K562 (cell line): Measurements from ENCODE around the gene STOX1. TPM values are rescaled to one million over a fixed set of nuclear protein-coding genes. Genes with fewer than 3 reads are reported as not detected.
"Not testable (repeated sequence)": the region's sequence is repeated elsewhere in the genome, so short reads cannot be mapped to it uniquely, and the experiment has no call there.

Experiments used
- ATAC-seq: fragments of 200-7000 bp; cut with Tn5 transposase; 3 replicates; pipeline ENCODE4 v1.9.1; 2020; ENCODE audit warnings: moderate library complexity
- BruUV-seq: library from RNA; stranded (reverse); fragments of 400-500 nt; replicated peaks from 2 replicates; lab custom pipeline; 2021; lab: Mats Ljungman, UMichigan
- CTCF ChIA-PET: fragments of 300-600 bp; formaldehyde crosslinking; extraction: SDS; loops from one replicate; lab custom pipeline; 2021; ENCODE audit warnings: low intra/inter-chr PET ratio; lab: Yijun Ruan, JAX
- POLR2A ChIA-PET: fragments of 300-600, 350-650 bp; sonication (Branson Sonifier 250); formaldehyde crosslinking; extraction: SDS; loops from one replicate; lab custom pipeline; 2021; ENCODE audit warnings: antibody characterized with exemption, inconsistent platforms; lab: Yijun Ruan, JAX
- DNase-seq, 4 experiments: peaks; one replicate each; pipeline versions ENCODE4 v3.0.0 to v3.0.0-alpha.2; 2011 to 2018; ENCODE audit warnings: low spot score in 3 of 4, mixed read lengths in 3 of 4; ENCODE audit errors: extremely low read depth in 1 of 4
- FAIRE-seq: peaks from 2 replicates; lab custom pipeline; 2011; peaks lifted over from hg19 to GRCh38; lab: Jason Lieb, UNC
- H2AFZ ChIP-seq: 2 replicates; pipeline ENCODE4 v1.6.0; 2011; ENCODE audit warnings: low read depth, low read length, control low read depth, inconsistent platforms
- H3K27ac ChIP-seq: fragments of 200-600 bp; 3 replicates; pipeline ENCODE4 v1.8.0; 2011; ENCODE audit warnings: low read depth, mild to moderate bottlenecking, control low read depth, inconsistent platforms, low read length, moderate library complexity, mixed read lengths; ENCODE audit errors: extremely low read depth
- H3K27me3 ChIP-seq, 2 experiments: fragments of 300-600 bp in 1 of 2; 2 replicates in 1 of 2; 3 replicates in 1 of 2; pipeline versions ENCODE4 v1.6.0 to v1.8.0; 2011; ENCODE audit warnings: inconsistent platforms in 2 of 2, low read length in 2 of 2, mild to moderate bottlenecking in 1 of 2, mixed read lengths in 1 of 2, moderate library complexity in 1 of 2; ENCODE audit not compliant: control insufficient read depth in 2 of 2, insufficient read depth in 2 of 2
- H3K36me3 ChIP-seq: fragments of 300-600 bp; 3 replicates; pipeline ENCODE4 v1.8.0; 2011; ENCODE audit warnings: mild to moderate bottlenecking, low read length, inconsistent platforms; ENCODE audit not compliant: control insufficient read depth, insufficient read depth
- H3K4me1 ChIP-seq, 2 experiments: fragments of 200-600 bp in 1 of 2; replicated peaks in 1 of 2; 2 replicates in 1 of 2; 3 replicates in 1 of 2; pipeline versions ENCODE4 v1.5.1 to v1.8.0; 2011; ENCODE audit warnings: inconsistent platforms in 2 of 2, low read length in 2 of 2, mild to moderate bottlenecking in 1 of 2, mixed read lengths in 1 of 2, moderate library complexity in 1 of 2; ENCODE audit not compliant: control insufficient read depth in 2 of 2, insufficient read depth in 2 of 2
- H3K4me2 ChIP-seq: 2 replicates; pipeline ENCODE4 v1.6.1; 2011; ENCODE audit warnings: low read length, control low read depth, inconsistent platforms, mixed read lengths; ENCODE audit not compliant: insufficient read depth
- H3K4me3 ChIP-seq: fragments of 200-600 bp; sonication (generic), shearing (Covaris generic); 2 replicates; pipeline ENCODE4 v1.5.1; 2016; ENCODE audit warnings: control low read depth, inconsistent platforms
- H3K79me2 ChIP-seq: fragments of 200-600 bp; 3 replicates; pipeline ENCODE4 v1.8.0; 2011; ENCODE audit warnings: low read length, inconsistent platforms; ENCODE audit not compliant: control insufficient read depth, insufficient read depth
- H3K9ac ChIP-seq, 2 experiments: 2 replicates each; pipeline versions ENCODE4 v1.6.0 to v1.6.1; 2011; ENCODE audit warnings: low read depth in 2 of 2, low read length in 2 of 2, control low read depth in 1 of 2, inconsistent platforms in 1 of 2, mild to moderate bottlenecking in 1 of 2, mixed read lengths in 1 of 2; ENCODE audit not compliant: insufficient read depth in 1 of 2
- H3K9me1 ChIP-seq: one replicate; pipeline ENCODE4 v1.6.0; 2011; ENCODE audit warnings: inconsistent platforms, mild to moderate bottlenecking, low read length, moderate library complexity; ENCODE audit not compliant: control insufficient read depth, insufficient read depth
- H3K9me3 ChIP-seq: replicated peaks from 2 replicates; pipeline ENCODE4 v1.5.1; 2011; ENCODE audit warnings: low read depth, low read length, inconsistent platforms; ENCODE audit not compliant: control insufficient read depth, insufficient read depth
- H4K20me1 ChIP-seq: replicated peaks from 2 replicates; pipeline ENCODE4 v1.6.1; 2011; ENCODE audit warnings: low read length, inconsistent platforms, mixed read lengths; ENCODE audit not compliant: control insufficient read depth, insufficient read depth
- in situ Hi-C: fragments of 300-500 bp; cut with MboI; formaldehyde crosslinking; loops from 4 replicates; pipeline ENCODE4 v1.15.0; 2018; ENCODE audit warnings: inconsistent platforms, mixed read lengths
- intact Hi-C: fragments of 100-400 bp; cut with micrococcal nuclease; formaldehyde crosslinking; loops from 2 replicates; pipeline ENCODE4 v1.14.2; 2022
- polyA plus RNA-seq, 8 experiments: library from polyadenylated mRNA; depleted of rRNA in 4 of 8; stranded (reverse) in 5 of 8; unstranded in 3 of 8; fragments of >200 nt; fragmentation: Nextera tagmentation in 2 of 8; fragmentation: Illumina TruSeq in 1 of 8; extraction: Ambion mirVana in 2 of 8; extraction: Trizol in 1 of 8; gene quantifications; 2 replicates each; pipeline versions ENCODE4 v1.2.1 to v1.2.3, GENCODE V29; 2011 to 2014; ENCODE audit warnings: inconsistent platforms in 1 of 8, missing spikeins in 1 of 8
- small RNA-seq: library from RNA; depleted of rRNA; stranded (forward); fragments of <200 nt; gene quantifications from one replicate; pipeline ENCODE3, GENCODE V24; 2014
- total RNA-seq, 7 experiments: library from RNA; depleted of rRNA in 6 of 7; stranded (reverse); fragments of >200 nt in 6 of 7; fragmentation: Illumina TruSeq in 2 of 7; extraction: Trizol in 2 of 7; gene quantifications; 2 replicates each; pipeline versions ENCODE4 v1.2.1 to v1.2.3, GENCODE V29; 2011 to 2021; ENCODE audit warnings: low replicate concordance in 1 of 7

Gene STOX1
- total and polyA plus RNA-seq, 9 of the 15 experiments (the other 6 are each of a cell fraction or from before 2014, with no cell fraction given): 0.09 to 0.87 (median 0.29) TPM

GRCh38 chr10:68940917-68941316 is 113.6 kb downstream of the STOX1 start:
- CTCF ChIA-PET, intact Hi-C loops, H3K4me1 ChIP-seq, in situ Hi-C loops, H3K4me2 ChIP-seq, H3K79me2 ChIP-seq, BruUV-seq, H3K9ac ChIP-seq, DNase-seq, H2AFZ ChIP-seq, H4K20me1 ChIP-seq, H3K9me1 ChIP-seq, H3K4me3 ChIP-seq, FAIRE-seq, H3K27ac ChIP-seq, H3K9me3 ChIP-seq, H3K27me3 ChIP-seq, ATAC-seq: not testable (repeated sequence)
- POLR2A ChIA-PET: interaction anchor here (0.6 to 5.4 kb wide), 3 partner anchors 11 to 720 kb away, joined by 3 to 47 read pairs (median 14); partner anchors contain the start of gene DDX21
- H3K36me3 ChIP-seq: peaks cover 75% of the 10 kb centered on the region

Small RNA genes lying within 50 kb of the gene (small RNA-seq; reads per million reads assigned to genes)
- gene RNU6-571P (not detected), gene RNU6-697P (not detected)

Other genes with a start within 250 kb of the STOX1 start
- 94.9 and 98.3 TPM in 2 replicates for gene CCAR1, start 106.3 kb upstream of the STOX1 start, total RNA-seq (2014; rRNA removed)
- 131 and 150 TPM in 2 replicates for gene CCAR1, start 106.3 kb upstream of the STOX1 start, total RNA-seq (2014; rRNA removed; fragmentation: Illumina TruSeq; extraction: Trizol)
- gene CCAR1, start 106.3 kb upstream of the STOX1 start, total RNA-seq (2015; rRNA removed; fragmentation: Illumina TruSeq; extraction: Trizol): 145 and 157 TPM in 2 replicates
- 88.0 and 102 TPM in 2 replicates for gene CCAR1, start 106.3 kb upstream of the STOX1 start, total RNA-seq (2021)
- 111 and 117 TPM in 2 replicates for gene CCAR1, start 106.3 kb upstream of the STOX1 start, polyA plus RNA-seq (2011; rRNA removed)
- gene CCAR1, start 106.3 kb upstream of the STOX1 start, polyA plus RNA-seq (2014; fragmentation: Illumina TruSeq; extraction: Trizol): 117 and 141 TPM in 2 replicates
- 10 to 100 TPM; 44.8 to 68.5 TPM for gene CCAR1, start 106.3 kb upstream of the STOX1 start, polyA plus RNA-seq (2014; fragmentation: Nextera tagmentation; extraction: Ambion mirVana)
- 112 and 173 TPM in 2 replicates for gene CCAR1, start 106.3 kb upstream of the STOX1 start, polyA plus RNA-seq (2014; rRNA removed)
- 48.0 and 50.0 TPM in 2 replicates for gene DDX50, start 73.8 kb downstream of the STOX1 start, total RNA-seq (2014; rRNA removed)
- gene DDX50, start 73.8 kb downstream of the STOX1 start, total RNA-seq (2014; rRNA removed; fragmentation: Illumina TruSeq; extraction: Trizol): 86.8 and 98.5 TPM in 2 replicates
- gene DDX50, start 73.8 kb downstream of the STOX1 start, total RNA-seq (2015; rRNA removed; fragmentation: Illumina TruSeq; extraction: Trizol): 67.7 and 72.0 TPM in 2 replicates
- gene DDX50, start 73.8 kb downstream of the STOX1 start, total RNA-seq (2021): 52.8 and 54.4 TPM in 2 replicates
- 58.8 and 79.3 TPM in 2 replicates for gene DDX50, start 73.8 kb downstream of the STOX1 start, polyA plus RNA-seq (2011; rRNA removed)
- gene DDX50, start 73.8 kb downstream of the STOX1 start, polyA plus RNA-seq (2014; fragmentation: Illumina TruSeq; extraction: Trizol): 62.1 and 72.9 TPM in 2 replicates
- 10 to 100 TPM; 36.7 to 57.4 TPM for gene DDX50, start 73.8 kb downstream of the STOX1 start, polyA plus RNA-seq (2014; fragmentation: Nextera tagmentation; extraction: Ambion mirVana)
- gene DDX50, start 73.8 kb downstream of the STOX1 start, polyA plus RNA-seq (2014; rRNA removed): 41.9 and 53.0 TPM in 2 replicates
- 278 and 289 TPM in 2 replicates for gene DDX21, start 128.6 kb downstream of the STOX1 start, total RNA-seq (2014; rRNA removed)
- 320 and 383 TPM in 2 replicates for gene DDX21, start 128.6 kb downstream of the STOX1 start, total RNA-seq (2014; rRNA removed; fragmentation: Illumina TruSeq; extraction: Trizol)
- gene DDX21, start 128.6 kb downstream of the STOX1 start, total RNA-seq (2015; rRNA removed; fragmentation: Illumina TruSeq; extraction: Trizol): 278 and 305 TPM in 2 replicates
- 250 and 281 TPM in 2 replicates for gene DDX21, start 128.6 kb downstream of the STOX1 start, total RNA-seq (2021)
- gene DDX21, start 128.6 kb downstream of the STOX1 start, polyA plus RNA-seq (2011; rRNA removed): 160 and 257 TPM in 2 replicates
- 317 and 365 TPM in 2 replicates for gene DDX21, start 128.6 kb downstream of the STOX1 start, polyA plus RNA-seq (2014; fragmentation: Illumina TruSeq; extraction: Trizol)
- 100 to 1,000 TPM; 143 to 156 TPM for gene DDX21, start 128.6 kb downstream of the STOX1 start, polyA plus RNA-seq (2014; fragmentation: Nextera tagmentation; extraction: Ambion mirVana)
- 237 and 254 TPM in 2 replicates for gene DDX21, start 128.6 kb downstream of the STOX1 start, polyA plus RNA-seq (2014; rRNA removed)
- 13.8 and 17.3 TPM in 2 replicates for gene KIFBP, start 161.3 kb downstream of the STOX1 start, total RNA-seq (2014; rRNA removed)
- gene KIFBP, start 161.3 kb downstream of the STOX1 start, total RNA-seq (2014; rRNA removed; fragmentation: Illumina TruSeq; extraction: Trizol): 18.8 and 20.1 TPM in 2 replicates
- gene KIFBP, start 161.3 kb downstream of the STOX1 start, total RNA-seq (2015; rRNA removed; fragmentation: Illumina TruSeq; extraction: Trizol): 18.7 and 19.7 TPM in 2 replicates
- 13.8 and 14.8 TPM in 2 replicates for gene KIFBP, start 161.3 kb downstream of the STOX1 start, total RNA-seq (2021)
- 17.0 and 22.1 TPM in 2 replicates for gene KIFBP, start 161.3 kb downstream of the STOX1 start, polyA plus RNA-seq (2011; rRNA removed)
- gene KIFBP, start 161.3 kb downstream of the STOX1 start, polyA plus RNA-seq (2014; fragmentation: Illumina TruSeq; extraction: Trizol): 19.9 and 23.2 TPM in 2 replicates
- gene KIFBP, start 161.3 kb downstream of the STOX1 start, polyA plus RNA-seq (2014; fragmentation: Nextera tagmentation; extraction: Ambion mirVana): 1 to 10 TPM; 5.6 to 8.8 TPM
- 13.9 TPM in 2 replicates for gene KIFBP, start 161.3 kb downstream of the STOX1 start, polyA plus RNA-seq (2014; rRNA removed)